CD4-positive, alpha-beta memory T cell (primary cell): ENCODE results near the gene NR2F2. TPM values are rescaled to one million over a fixed set of nuclear protein-coding genes. Genes with fewer than 3 reads are reported as not detected.

Experiments used
- CTCF ChIA-PET: fragments of 350-600 bp; sonication (Branson Sonifier 250); formaldehyde crosslinking; loops from one replicate; lab custom pipeline; 2021; ENCODE audit warnings: inconsistent platforms; ENCODE audit not compliant: partially characterized antibody; lab: Charles Lee
- POLR2A ChIA-PET: fragments of 350-600 bp; sonication (Branson Sonifier 250); formaldehyde crosslinking; loops from one replicate; lab custom pipeline; 2021; ENCODE audit not compliant: partially characterized antibody; lab: Charles Lee
- DNase-seq, 5 donors: peaks; one replicate each; pipeline versions ENCODE4 v3.0.0 to v3.0.0-alpha.2; 2020 to 2022; ENCODE audit warnings: mixed read lengths in 1 of 5
- H3K27ac ChIP-seq: one replicate; pipeline ENCODE4 v1.7.0; 2013; ENCODE audit warnings: low read depth, low read length
- H3K27me3 ChIP-seq: 2 replicates; pipeline ENCODE4 v1.7.0; 2013; ENCODE audit warnings: mild to moderate bottlenecking, low read length, moderate library complexity; ENCODE audit not compliant: insufficient read depth
- H3K36me3 ChIP-seq: 2 replicates; pipeline ENCODE4 v1.7.0; 2013; ENCODE audit warnings: mild to moderate bottlenecking, low read length, moderate library complexity; ENCODE audit not compliant: insufficient read depth
- H3K4me1 ChIP-seq: 2 replicates; pipeline ENCODE4 v1.7.0; 2013; ENCODE audit warnings: mild to moderate bottlenecking, low read length, moderate library complexity; ENCODE audit not compliant: insufficient read depth
- H3K4me3 ChIP-seq, 2 donors: one replicate each; pipeline ENCODE4 v1.7.0; 2013; ENCODE audit warnings: low read length in 2 of 2, mild to moderate bottlenecking in 1 of 2
- H3K9me3 ChIP-seq, 2 donors: one replicate each; pipeline ENCODE4 v1.7.0; 2013; ENCODE audit warnings: low read length in 2 of 2, control low read depth in 1 of 2; ENCODE audit not compliant: control insufficient read depth in 1 of 2
- H3K27ac Mint-ChIP-seq, 7 donors: one replicate each; pipeline ENCODE4 v1.8.0; 2020 to 2021; ENCODE audit warnings: mixed read lengths in 7 of 7, mild to moderate bottlenecking in 6 of 7, inconsistent platforms in 3 of 7, moderate library complexity in 3 of 7
- H3K27me3 Mint-ChIP-seq, 2 donors: one replicate each; pipeline ENCODE4 v1.8.0; 2020 to 2021; ENCODE audit warnings: mixed read lengths in 2 of 2
- H3K36me3 Mint-ChIP-seq, 2 donors: one replicate each; pipeline ENCODE4 v1.8.0; 2020 to 2021; ENCODE audit warnings: mixed read lengths in 2 of 2, inconsistent platforms in 1 of 2, mild to moderate bottlenecking in 1 of 2
- H3K4me1 Mint-ChIP-seq, 4 donors: one replicate each; pipeline ENCODE4 v1.8.0; 2020 to 2021; ENCODE audit warnings: mixed read lengths in 4 of 4, mild to moderate bottlenecking in 1 of 4
- H3K4me3 Mint-ChIP-seq, 8 donors: one replicate each; pipeline ENCODE4 v1.8.0; 2020 to 2021; ENCODE audit warnings: mixed read lengths in 8 of 8, mild to moderate bottlenecking in 7 of 8, moderate library complexity in 6 of 8, inconsistent platforms in 3 of 8
- H3K9me3 Mint-ChIP-seq, 8 donors: one replicate each; pipeline ENCODE4 v1.8.0; 2020 to 2021; ENCODE audit warnings: mixed read lengths in 8 of 8, mild to moderate bottlenecking in 5 of 8, inconsistent platforms in 3 of 8, moderate library complexity in 1 of 8
- intact Hi-C: fragments of 100-400 bp; cut with micrococcal nuclease; formaldehyde crosslinking; loops from one replicate; pipeline ENCODE4 v1.15.1; 2023
- polyA plus RNA-seq, 2 donors: library from polyadenylated mRNA; unstranded; fragments of 300-500 nt; fragmentation: Illumina TruSeq; gene quantifications; one replicate each; pipeline ENCODE4 v1.2.3, GENCODE V29; 2021
- total RNA-seq, 2 experiments: library from RNA; stranded (reverse); gene quantifications; one replicate each; pipeline ENCODE4 v1.2.3, GENCODE V29; 2021

Gene NR2F2
- total and polyA plus RNA-seq, 4 experiments from 2014 or later = not detected

- no peaks in the 10 kb centered on the region for H3K36me3 ChIP-seq
- H3K27me3 ChIP-seq = no peaks in the 10 kb centered on the region
- ChIA-PET POLR2A (no interaction called here), CTCF (no interaction called here)
- H3K27ac ChIP-seq = no peak overlapping the region
- peaks cover 0 to 12% (median 3%) of the 10 kb centered on the region in 8 donors for H3K9me3 Mint-ChIP-seq
- H3K4me3 Mint-ChIP-seq = no peak overlapping the region
- intact Hi-C loops = no loop called here
- H3K27ac Mint-ChIP-seq = no peak overlapping the region
- H3K27me3 Mint-ChIP-seq = peaks cover 0 to 1% of the 10 kb centered on the region in 2 donors
- H3K4me3 ChIP-seq = no peak overlapping the region
- no peaks in the 10 kb centered on the region for H3K4me1 ChIP-seq
- H3K4me1 Mint-ChIP-seq = no peaks in the 10 kb centered on the region
- no peaks in the 10 kb centered on the region for H3K9me3 ChIP-seq
- H3K36me3 Mint-ChIP-seq = no peaks in the 10 kb centered on the region
- no peak for DNase-seq
These were observed 22.6 kb upstream of the NR2F2 start for GRCh38 chr15:96307856-96308394.

DNA sequence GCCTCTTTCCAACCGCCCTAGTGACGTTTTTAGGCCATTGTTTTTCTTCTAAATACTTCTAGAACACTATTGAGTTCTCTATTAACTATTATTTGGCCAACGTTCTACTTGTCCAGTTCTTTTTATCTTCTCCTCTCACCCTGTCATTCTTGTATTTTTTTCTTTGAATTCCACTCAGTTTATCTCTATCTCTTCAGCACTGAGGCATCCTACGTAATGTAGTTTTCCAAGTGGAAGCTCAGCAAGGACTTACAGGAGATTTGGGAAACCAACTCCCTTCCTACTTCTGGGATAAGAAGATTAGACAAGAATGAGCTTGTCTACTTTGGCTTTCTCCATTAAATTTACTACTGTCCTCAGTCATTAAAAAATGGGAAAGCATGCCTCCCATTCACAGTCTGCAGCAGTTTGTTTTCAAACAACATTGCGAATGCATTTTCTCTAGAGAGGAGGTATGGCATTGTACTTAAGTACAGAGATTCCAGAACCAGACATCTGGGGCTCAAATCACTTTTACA is 21.3 kb upstream of the NR2F2 start:
- Mint-ChIP-seq H3K36me3 (no peaks in the 10 kb centered on the region), H3K27me3 (peaks cover 1% of the 10 kb centered on the region in 2 donors), H3K4me1 (no peaks in the 10 kb centered on the region), H3K27ac (no peak overlapping the region), H3K4me3 (no peak overlapping the region), H3K9me3 (peaks cover 0 to 12% (median 0%) of the 10 kb centered on the region in 8 donors)
- no peak overlapping the region for H3K4me3 ChIP-seq
- ChIA-PET POLR2A (no interaction called here), CTCF (no interaction called here)
- H3K4me1 ChIP-seq = no peaks in the 10 kb centered on the region
- no peak overlapping the region for H3K27ac ChIP-seq
- H3K9me3 ChIP-seq = no peaks in the 10 kb centered on the region
- intact Hi-C loops = no loop called here
- H3K36me3 ChIP-seq = no peaks in the 10 kb centered on the region
- DNase-seq = no peak
- no peaks in the 10 kb centered on the region for H3K27me3 ChIP-seq

DNA sequence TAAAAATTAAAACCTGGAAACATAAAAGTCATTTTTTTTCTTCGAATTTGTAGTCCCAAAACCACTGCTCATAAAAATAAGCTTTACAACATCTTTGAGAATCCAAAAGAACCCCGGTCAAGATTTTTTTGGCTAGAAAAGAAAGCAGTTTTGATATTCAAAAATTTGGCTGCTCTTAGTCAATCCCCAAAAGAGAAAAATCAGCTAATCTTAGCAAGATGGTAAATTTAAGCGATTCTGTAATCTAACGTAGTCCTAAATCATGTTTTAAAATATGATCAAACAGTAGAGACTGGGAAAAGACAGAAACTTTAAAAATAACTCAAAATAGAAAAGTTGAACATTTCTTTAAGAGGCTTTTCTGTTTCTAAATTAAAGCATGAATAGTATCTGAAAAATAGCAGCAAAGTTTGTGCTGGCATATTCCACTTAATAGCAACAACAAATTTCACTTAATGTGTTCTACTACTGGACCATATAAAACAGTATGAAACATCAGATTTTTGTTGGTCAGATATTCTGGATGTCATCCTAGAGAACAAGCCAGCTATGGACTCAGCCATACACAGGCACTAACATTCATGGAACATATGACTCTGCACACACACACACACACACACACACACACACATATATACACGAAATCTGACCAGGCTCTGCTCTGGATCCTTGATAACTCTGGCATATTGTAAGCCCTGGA is 19.1 kb upstream of the NR2F2 start:
- no peak overlapping the region for H3K4me3 ChIP-seq
- H3K4me1 Mint-ChIP-seq = no peaks in the 10 kb centered on the region
- peaks cover 1% of the 10 kb centered on the region in 2 donors for H3K27me3 Mint-ChIP-seq
- H3K27ac ChIP-seq = no peak overlapping the region
- no peak for DNase-seq
- ChIA-PET CTCF (no interaction called here), POLR2A (no interaction called here)
- no peak overlapping the region for H3K27ac Mint-ChIP-seq
- H3K4me1 ChIP-seq = no peaks in the 10 kb centered on the region
- H3K9me3 ChIP-seq = no peaks in the 10 kb centered on the region
- intact Hi-C loops = no loop called here
- no peaks in the 10 kb centered on the region for H3K36me3 Mint-ChIP-seq
- no peak overlapping the region for H3K4me3 Mint-ChIP-seq
- H3K9me3 Mint-ChIP-seq = peaks cover 0 to 9% (median 0%) of the 10 kb centered on the region in 8 donors
- no peaks in the 10 kb centered on the region for H3K36me3 ChIP-seq
- no peaks in the 10 kb centered on the region for H3K27me3 ChIP-seq

DNA sequence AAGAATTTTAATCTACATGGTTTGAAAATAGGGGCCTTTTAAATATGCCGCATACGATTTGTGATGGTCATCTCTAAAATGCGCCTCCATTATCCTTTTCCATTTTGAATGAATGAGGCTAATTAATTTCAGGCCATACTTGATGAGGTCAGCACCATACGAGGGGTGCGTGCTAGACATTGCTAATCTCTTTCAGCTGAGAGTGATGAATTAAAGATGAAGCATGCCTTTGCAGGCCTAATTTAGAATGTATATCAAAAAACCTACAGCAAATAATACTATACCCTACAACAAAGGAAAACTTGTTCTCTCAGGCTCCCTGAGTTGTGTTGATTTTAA is 18.6 kb upstream of the NR2F2 start:
- H3K36me3 ChIP-seq = no peaks in the 10 kb centered on the region
- intact Hi-C loops = no loop called here
- no peak overlapping the region for H3K4me3 ChIP-seq
- H3K4me1 ChIP-seq = no peaks in the 10 kb centered on the region
- H3K27me3 ChIP-seq = no peaks in the 10 kb centered on the region
- Mint-ChIP-seq H3K4me1 (no peaks in the 10 kb centered on the region), H3K27me3 (peaks cover 1% of the 10 kb centered on the region in 2 donors), H3K9me3 (peaks cover 0 to 6% (median 0%) of the 10 kb centered on the region in 8 donors), H3K36me3 (no peaks in the 10 kb centered on the region), H3K27ac (no peak overlapping the region), H3K4me3 (no peak overlapping the region)
- no peak overlapping the region for H3K27ac ChIP-seq
- no peak for DNase-seq
- no peaks in the 10 kb centered on the region for H3K9me3 ChIP-seq
- ChIA-PET CTCF (no interaction called here), POLR2A (no interaction called here)

- Histone ChIP-seq H3K27me3 (no peaks in the 10 kb centered on the region), H3K9me3 (no peaks in the 10 kb centered on the region), H3K4me1 (no peaks in the 10 kb centered on the region), H3K4me3 (no peak overlapping the region), H3K36me3 (no peaks in the 10 kb centered on the region), H3K27ac (no peak overlapping the region)
- CTCF ChIA-PET = no interaction called here
- intact Hi-C loops = no loop called here
- Mint-ChIP-seq H3K4me1 (no peaks in the 10 kb centered on the region), H3K9me3 (peaks cover 0 to 6% (median 0%) of the 10 kb centered on the region in 8 donors), H3K27me3 (peaks cover 1% of the 10 kb centered on the region in 2 donors), H3K36me3 (no peaks in the 10 kb centered on the region), H3K4me3 (no peak overlapping the region), H3K27ac (no peak overlapping the region)
- POLR2A ChIA-PET = no interaction called here
- DNase-seq = no peak
These were observed 17.7 kb upstream of the NR2F2 start for GRCh38 chr15:96312641-96313335.

- H3K27ac ChIP-seq = no peak overlapping the region
- CTCF ChIA-PET = no interaction called here
- Mint-ChIP-seq H3K27me3 (peaks cover 1 to 5% of the 10 kb centered on the region in 2 donors), H3K9me3 (peaks cover 0 to 7% (median 0%) of the 10 kb centered on the region in 8 donors), H3K4me3 (no peak overlapping the region), H3K36me3 (no peaks in the 10 kb centered on the region), H3K4me1 (no peaks in the 10 kb centered on the region), H3K27ac (no peak overlapping the region)
- DNase-seq = no peak
- no peaks in the 10 kb centered on the region for H3K36me3 ChIP-seq
- POLR2A ChIA-PET = no interaction called here
- no peaks in the 10 kb centered on the region for H3K4me1 ChIP-seq
- H3K9me3 ChIP-seq = no peaks in the 10 kb centered on the region
- no peaks in the 10 kb centered on the region for H3K27me3 ChIP-seq
- intact Hi-C loops = no loop called here
- no peak overlapping the region for H3K4me3 ChIP-seq
These were observed 16.0 kb upstream of the NR2F2 start for GRCh38 chr15:96314518-96314917.

DNA sequence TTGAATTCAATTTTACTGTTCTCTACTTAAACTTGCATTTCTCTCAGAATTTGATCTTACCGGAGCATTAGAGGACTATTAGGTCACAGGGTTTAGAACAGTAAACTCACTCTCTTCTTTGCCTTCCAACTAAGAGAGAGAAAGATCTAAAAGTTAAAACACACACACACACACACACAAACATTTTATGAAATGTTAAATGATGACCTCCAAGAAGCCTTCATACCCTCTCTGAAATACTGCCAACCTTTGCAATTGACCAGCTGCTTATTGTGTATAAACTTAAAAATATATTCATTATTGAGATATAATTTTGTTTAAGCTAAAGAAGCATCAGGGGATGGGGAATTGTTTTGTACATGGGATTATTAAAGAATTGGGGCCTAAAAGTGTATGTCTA is 15.5 kb upstream of the NR2F2 start:
- no peak overlapping the region for H3K4me3 Mint-ChIP-seq
- no peak for DNase-seq
- H3K4me3 ChIP-seq = no peak overlapping the region
- no peak overlapping the region for H3K27ac ChIP-seq
- H3K9me3 Mint-ChIP-seq = peaks cover 0 to 4% (median 0%) of the 10 kb centered on the region in 8 donors
- H3K4me1 ChIP-seq = no peaks in the 10 kb centered on the region
- H3K4me1 Mint-ChIP-seq = no peaks in the 10 kb centered on the region
- no peaks in the 10 kb centered on the region for H3K9me3 ChIP-seq
- CTCF ChIA-PET = no interaction called here
- no peaks in the 10 kb centered on the region for H3K36me3 Mint-ChIP-seq
- no peak overlapping the region for H3K27ac Mint-ChIP-seq
- H3K27me3 Mint-ChIP-seq = peaks cover 1 to 6% of the 10 kb centered on the region in 2 donors
- no peaks in the 10 kb centered on the region for H3K36me3 ChIP-seq
- POLR2A ChIA-PET = no interaction called here
- no peaks in the 10 kb centered on the region for H3K27me3 ChIP-seq
- intact Hi-C loops = no loop called here
